Measurements from ENCODE around the gene POLR1H.

DNA sequence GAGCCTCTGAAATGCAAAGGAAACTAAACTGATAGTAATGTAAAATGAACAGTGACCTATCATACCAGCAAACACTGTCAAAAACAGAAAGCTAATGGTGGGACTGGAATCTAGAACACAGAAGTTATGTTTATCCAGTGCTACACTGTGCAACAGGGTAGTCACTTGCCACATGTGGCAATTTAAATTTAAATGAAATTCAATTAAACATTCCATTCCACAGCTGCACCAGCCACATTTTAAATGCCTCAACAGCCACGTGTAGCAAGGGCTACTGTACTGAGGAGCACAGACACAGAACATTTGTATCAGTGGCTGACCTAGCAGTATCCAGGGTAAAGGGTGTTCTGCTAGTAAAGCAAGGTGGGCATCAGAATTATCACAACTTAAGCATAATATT is 5.6 kb upstream of the POLR1H start:
- TF ChIP-seq, protein P1, sequence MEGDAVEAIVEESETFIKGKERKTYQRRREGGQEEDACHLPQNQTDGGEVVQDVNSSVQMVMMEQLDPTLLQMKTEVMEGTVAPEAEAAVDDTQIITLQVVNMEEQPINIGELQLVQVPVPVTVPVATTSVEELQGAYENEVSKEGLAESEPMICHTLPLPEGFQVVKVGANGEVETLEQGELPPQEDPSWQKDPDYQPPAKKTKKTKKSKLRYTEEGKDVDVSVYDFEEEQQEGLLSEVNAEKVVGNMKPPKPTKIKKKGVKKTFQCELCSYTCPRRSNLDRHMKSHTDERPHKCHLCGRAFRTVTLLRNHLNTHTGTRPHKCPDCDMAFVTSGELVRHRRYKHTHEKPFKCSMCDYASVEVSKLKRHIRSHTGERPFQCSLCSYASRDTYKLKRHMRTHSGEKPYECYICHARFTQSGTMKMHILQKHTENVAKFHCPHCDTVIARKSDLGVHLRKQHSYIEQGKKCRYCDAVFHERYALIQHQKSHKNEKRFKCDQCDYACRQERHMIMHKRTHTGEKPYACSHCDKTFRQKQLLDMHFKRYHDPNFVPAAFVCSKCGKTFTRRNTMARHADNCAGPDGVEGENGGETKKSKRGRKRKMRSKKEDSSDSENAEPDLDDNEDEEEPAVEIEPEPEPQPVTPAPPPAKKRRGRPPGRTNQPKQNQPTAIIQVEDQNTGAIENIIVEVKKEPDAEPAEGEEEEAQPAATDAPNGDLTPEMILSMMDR (IDR thresholded peaks at IDR 0.05; ENCODE audit: insufficient read depth, low read length, poor library complexity, severe bottlenecking): no peak
- TF ChIP-seq EZH2phosphoT487 (conservative IDR thresholded peaks at IDR 0.05; ENCODE audit: low read length): no peak

All from SU-DHL-6 (cell line).